GM19099 (cell line): ENCODE results near the gene SLC52A1.

Experiments used
- POLR2A ChIP-seq: IDR thresholded peaks from 3 replicates; pipeline ENCODE4 v1.6.1; 2011; ENCODE audit warnings: low read depth; ENCODE audit not compliant: insufficient read length; ENCODE audit errors: extremely low read depth

The SLC52A1 gene

GRCh38 chr17:5034651-5035050 lies 575 bp downstream of the SLC52A1 start:
- TF ChIP-seq POLR2A = no peak

- no peak for TF ChIP-seq POLR2A
Observed at GRCh38 chr17:5034063-5034462, 1.2 kb downstream of the SLC52A1 start.

GRCh38 chr17:5033352-5034015 lies 1.7 kb downstream of the SLC52A1 start:
- TF ChIP-seq POLR2A = no peak

- TF ChIP-seq POLR2A = no peak
Observed at GRCh38 chr17:5032865-5033264, 2.4 kb downstream of the SLC52A1 start.

GRCh38 chr17:5031365-5032082 lies 3.7 kb downstream of the SLC52A1 start:
- TF ChIP-seq POLR2A = peak; percentile 35

GRCh38 chr17:5027916-5028315 lies 7.3 kb downstream of the SLC52A1 start:
- no peak for TF ChIP-seq POLR2A

- TF ChIP-seq POLR2A = no peak
Observed at GRCh38 chr17:5027299-5027698, 7.9 kb downstream of the SLC52A1 start.

GRCh38 chr17:5024604-5025003 lies 10.6 kb downstream of the SLC52A1 start:
- TF ChIP-seq POLR2A = no peak

- TF ChIP-seq POLR2A = no peak
Observed at GRCh38 chr17:5023588-5024147, 11.6 kb downstream of the SLC52A1 start.

GRCh38 chr17:5022171-5022711 lies 13.0 kb downstream of the SLC52A1 start:
- no peak for TF ChIP-seq POLR2A

GRCh38 chr17:5020502-5021023 lies 14.7 kb downstream of the SLC52A1 start:
- TF ChIP-seq POLR2A = no peak

GRCh38 chr17:5019475-5019956 lies 15.7 kb downstream of the SLC52A1 start:
- TF ChIP-seq POLR2A = no peak

GRCh38 chr17:5014357-5014756 lies 20.9 kb downstream of the SLC52A1 start:
- no peak for TF ChIP-seq POLR2A

GRCh38 chr17:5011928-5012327 lies 23.3 kb downstream of the SLC52A1 start:
- no peak for TF ChIP-seq POLR2A

- TF ChIP-seq POLR2A = no peak
Observed at GRCh38 chr17:5003214-5003867, 31.9 kb downstream of the SLC52A1 start.
